ENCODE results near the gene PBXIP1. TPM values are rescaled to one million over a fixed set of nuclear protein-coding genes. Genes with fewer than 3 reads are reported as not detected.

The PBXIP1 gene
- total RNA-seq, 1 experiment from 2014 or later = 21.6 TPM

GRCh38 chr1:154934358-154934948 is 21.4 kb downstream of the PBXIP1 start:
- DNase-seq = no peak
- no peak overlapping the region for H4K5ac ChIP-seq (ENCODE audit: insufficient read length, low read depth, low read length)

More at GRCh38 chr1:154934358-154934948, 21.4 kb downstream of the PBXIP1 start:
- Histone ChIP-seq H3K9me3 (ENCODE audit: control insufficient read depth, low read depth, low read length) (no peaks in the 10 kb centered on the region), H2BK12ac (ENCODE audit: insufficient read length, low read depth, low read length) (no peak overlapping the region), H3K18ac (ENCODE audit: insufficient read length, low read depth, low read length) (no peak overlapping the region), H3K56ac (ENCODE audit: insufficient read length, low read depth, low read length) (no peak overlapping the region), H4K91ac (ENCODE audit: insufficient read length, low read depth, low read length) (no peak overlapping the region), H2BK5ac (ENCODE audit: insufficient read length, low read length) (no peak overlapping the region), H2BK120ac (ENCODE audit: low read depth, low read length, poor library complexity, severe bottlenecking) (no peak overlapping the region), H2BK20ac (ENCODE audit: low read depth, low read length, poor library complexity, severe bottlenecking) (no peak overlapping the region), H3K9ac (ENCODE audit: extremely low read depth, insufficient read length, low read length) (no peak overlapping the region), H2BK15ac (ENCODE audit: low read depth, low read length) (no peak overlapping the region), H2AK5ac (ENCODE audit: insufficient read length, low read length) (no peak overlapping the region), H3T11ph (ENCODE audit: low read length) (no peak overlapping the region), H3K79me1 (ENCODE audit: insufficient read depth, low read depth, low read length, poor library complexity, severe bottlenecking) (no peaks in the 10 kb centered on the region), H3K23me2 (ENCODE audit: insufficient read length, low read depth, low read length, poor library complexity, severe bottlenecking) (peaks cover 11% of the 10 kb centered on the region), H3K23ac (ENCODE audit: insufficient read length, low read depth, low read length) (no peak overlapping the region), H3K4ac (ENCODE audit: low read depth, low read length) (no peak overlapping the region), H3K4me2 (ENCODE audit: insufficient read depth, insufficient read length, low read length) (no peak overlapping the region), H3K4me1 (ENCODE audit: insufficient read depth, low read length) (no peaks in the 10 kb centered on the region; the same call in 1 of the 2 replicates), H3K27ac (ENCODE audit: insufficient read length, low read depth, low read length) (no peak overlapping the region), H4K20me1 (ENCODE audit: control insufficient read depth, insufficient read depth, insufficient read length) (no peaks in the 10 kb centered on the region), H3K27me3 (ENCODE audit: insufficient read depth, low read length) (no peaks in the 10 kb centered on the region), H2AFZ (ENCODE audit: low read length) (no peak overlapping the region), H4K8ac (replicated peaks; ENCODE audit: insufficient read length, low read depth, low read length) (no peak overlapping the region), H3K14ac (ENCODE audit: insufficient read depth, low read length) (no peak overlapping the region), H3K79me2 (ENCODE audit: insufficient read depth, low read length) (no peaks in the 10 kb centered on the region)
- no peak overlapping the region; a peak in 1 of 5 replicates for H3K4me3 Mint-ChIP-seq
- no peak for TF ChIP-seq CTCF (conservative IDR thresholded peaks at IDR 0.05)
- no CpG with 5 or more reads among the region's 5 CpGs for WGBS (ENCODE audit: extremely low coverage, insufficient read length, low lambda C conversion rate)
- no peaks in the 10 kb centered on the region; a peak in 2 of 5 replicates for H3K9me3 Mint-ChIP-seq
- peaks cover 14 to 16% of the 10 kb centered on the region in 2 experiments for H3K4me1 Mint-ChIP-seq
- H3K27me3 Mint-ChIP-seq (ENCODE audit: low read depth) = no peaks in the 10 kb centered on the region; the same call in 1 of the 2 replicates
- H3K36me3 Mint-ChIP-seq (ENCODE audit: insufficient read depth in 1 of 3, low read depth in 3 of 3) = peaks cover 0 to 5% (median 0%) of the 10 kb centered on the region in 3 experiments; a peak in 3 of 7 replicates
- no peak overlapping the region for H3K27ac Mint-ChIP-seq

Measured in H9 (cell line).